ENCODE results near the gene EDARADD. TPM values are rescaled to one million over a fixed set of nuclear protein-coding genes. Genes with fewer than 3 reads are reported as not detected.

Gene EDARADD
- total RNA-seq, 2 experiments from 2014 or later, result 1.6 TPM

DNA sequence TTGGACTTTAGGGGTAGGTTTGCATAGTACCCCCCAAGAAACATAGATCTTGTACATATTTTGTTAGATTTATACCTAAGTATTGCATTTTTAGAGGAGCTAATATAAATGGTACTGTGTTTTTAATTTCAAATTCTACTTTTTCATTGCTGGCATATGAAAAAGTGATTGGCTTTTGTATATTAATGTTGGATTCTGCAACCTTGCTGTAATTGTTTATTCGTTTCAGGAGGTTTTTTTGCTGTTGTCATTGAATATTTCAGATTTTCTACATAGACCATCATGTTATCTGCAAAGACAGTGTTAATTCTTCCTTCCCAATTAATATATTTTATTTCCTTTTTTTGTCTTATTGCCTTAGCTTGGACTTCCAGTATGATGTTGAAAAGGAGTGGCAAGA lies 23.0 kb upstream of the EDARADD start:
- no peak overlapping the region for H3K4me3 Mint-ChIP-seq
- H3K27me3 Mint-ChIP-seq, result peaks cover 18% of the 10 kb centered on the region
- no peak overlapping the region for H3K27ac Mint-ChIP-seq
- DNase-seq, result no peak
- H3K4me1 Mint-ChIP-seq, result peaks cover 4% of the 10 kb centered on the region
- H3K9me3 Mint-ChIP-seq, result peaks cover 1% of the 10 kb centered on the region
- H3K36me3 Mint-ChIP-seq, result no peaks in the 10 kb centered on the region

DNA sequence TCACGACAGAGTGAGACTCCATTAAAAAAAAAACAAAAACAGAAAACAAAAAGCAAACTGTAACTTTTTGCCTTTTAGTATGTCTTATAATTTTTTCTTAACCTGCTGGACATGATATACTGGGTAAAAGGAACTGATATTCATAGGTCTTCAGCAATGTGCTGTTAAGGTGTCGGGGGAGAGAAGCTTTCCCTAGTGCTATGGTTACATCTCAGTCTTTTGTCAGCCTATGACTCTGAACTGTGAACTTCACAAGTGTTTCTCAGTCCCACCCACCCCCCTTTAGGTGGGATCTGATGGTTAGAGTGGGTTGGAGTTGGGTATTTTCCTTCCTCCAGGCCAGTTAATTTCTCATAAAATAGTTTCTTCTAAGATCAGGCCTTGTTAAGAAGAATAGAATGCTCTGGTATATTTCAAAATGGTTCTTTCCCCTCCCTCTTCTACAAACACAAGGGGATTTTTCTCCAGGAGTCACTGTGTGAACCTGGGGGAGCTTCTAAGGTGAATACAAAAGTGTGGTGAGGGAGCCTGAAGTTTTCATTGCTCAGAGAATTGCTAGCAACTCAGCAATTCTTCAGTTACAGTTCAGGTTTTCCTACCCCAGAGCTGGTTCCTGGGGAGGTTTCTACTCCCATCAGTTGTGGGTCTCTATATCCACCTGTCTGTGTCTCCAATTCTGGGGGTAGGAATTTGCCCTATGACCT lies 16.1 kb upstream of the EDARADD start:
- Mint-ChIP-seq H3K4me1 (peaks cover 7% of the 10 kb centered on the region), H3K27me3 (peaks cover 27% of the 10 kb centered on the region), H3K4me3 (no peak overlapping the region), H3K9me3 (peaks cover 11% of the 10 kb centered on the region), H3K27ac (no peak overlapping the region), H3K36me3 (no peaks in the 10 kb centered on the region)
- DNase-seq, result no peak

DNA sequence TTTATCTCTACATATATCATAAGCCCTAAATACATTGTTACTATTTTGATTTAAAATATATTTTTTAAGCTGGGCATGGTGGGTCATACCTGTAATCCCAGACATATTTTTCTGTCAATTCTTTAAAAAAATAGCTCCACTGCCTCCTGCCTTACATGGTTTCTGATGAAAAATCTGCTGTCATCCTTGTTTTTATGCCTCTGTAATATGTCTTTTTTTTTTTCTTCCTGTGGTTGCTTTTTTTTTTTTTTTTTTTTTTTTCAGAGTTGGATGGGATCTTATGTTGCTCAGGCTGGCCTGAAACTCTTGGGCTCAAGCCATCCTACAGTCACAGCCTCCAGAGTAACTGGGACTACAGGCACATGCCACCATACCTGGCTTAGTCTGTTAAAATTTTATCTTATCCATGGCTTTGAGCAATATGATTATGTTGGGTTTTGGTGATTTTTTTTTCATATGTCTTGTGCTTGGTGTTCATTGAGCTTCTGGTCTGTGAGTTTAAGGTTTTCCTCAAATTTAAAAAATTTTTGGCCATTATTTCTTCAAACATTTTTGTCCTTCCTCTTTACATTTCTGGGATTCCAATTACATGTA lies 12.4 kb upstream of the EDARADD start:
- Mint-ChIP-seq H3K27me3 (peaks cover 12% of the 10 kb centered on the region), H3K4me3 (no peak overlapping the region), H3K9me3 (peaks cover 10% of the 10 kb centered on the region)

DNA sequence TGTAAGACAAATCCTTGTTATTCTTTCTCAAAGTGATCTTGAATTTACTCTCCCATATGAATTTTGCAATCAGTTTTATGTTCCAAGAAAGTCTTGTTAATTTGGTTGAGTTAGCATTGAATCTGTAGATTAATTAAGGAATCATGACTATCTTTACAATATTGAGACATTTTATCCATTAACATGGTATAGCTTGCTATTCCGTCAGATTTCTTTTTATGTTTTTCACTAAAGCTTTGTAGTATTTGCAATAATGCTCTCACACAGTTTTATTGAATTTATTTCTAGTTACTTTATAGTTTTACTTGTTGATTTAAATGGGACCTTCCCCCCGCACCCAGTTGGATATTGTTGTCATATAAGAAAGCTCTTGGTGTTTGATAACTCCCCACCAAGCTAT lies 5.8 kb upstream of the EDARADD start:
- H3K9me3 Mint-ChIP-seq, result no peaks in the 10 kb centered on the region
- H3K27ac Mint-ChIP-seq, result no peak overlapping the region
- no peak overlapping the region for H3K4me3 Mint-ChIP-seq
- peaks cover 30% of the 10 kb centered on the region for H3K27me3 Mint-ChIP-seq
- DNase-seq, result no peak
- no peaks in the 10 kb centered on the region for H3K4me1 Mint-ChIP-seq
- H3K36me3 Mint-ChIP-seq, result no peaks in the 10 kb centered on the region

More for the DNA sequence above, 12.4 kb upstream of the EDARADD start:
- H3K36me3 Mint-ChIP-seq, result no peaks in the 10 kb centered on the region
- peaks cover 2% of the 10 kb centered on the region for H3K4me1 Mint-ChIP-seq
- no peak overlapping the region for H3K27ac Mint-ChIP-seq
- no peak for DNase-seq

DNA sequence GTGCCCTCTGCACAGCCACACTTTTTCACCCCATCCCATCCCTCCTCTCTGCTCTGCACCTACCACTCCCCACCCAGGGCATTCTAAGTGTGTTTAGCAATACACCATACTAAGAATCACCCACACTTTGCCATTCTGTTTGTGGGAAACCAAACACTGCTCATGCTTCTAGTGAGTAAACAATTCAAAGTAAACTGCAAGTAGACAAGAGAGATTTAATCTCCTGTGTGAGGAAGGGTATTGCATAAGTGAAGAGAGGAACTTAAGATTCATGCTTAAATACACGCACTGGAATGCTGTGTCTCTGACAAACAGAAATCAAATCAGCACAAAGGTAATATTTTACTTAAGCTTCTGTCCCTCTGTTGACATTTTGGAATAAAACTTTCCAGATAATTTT lies 4.8 kb upstream of the EDARADD start:
- Mint-ChIP-seq H3K4me1 (peaks cover 8% of the 10 kb centered on the region), H3K36me3 (no peaks in the 10 kb centered on the region), H3K4me3 (no peak overlapping the region), H3K27ac (no peak overlapping the region), H3K27me3 (peaks cover 39% of the 10 kb centered on the region), H3K9me3 (no peaks in the 10 kb centered on the region)
- no peak for DNase-seq

DNA sequence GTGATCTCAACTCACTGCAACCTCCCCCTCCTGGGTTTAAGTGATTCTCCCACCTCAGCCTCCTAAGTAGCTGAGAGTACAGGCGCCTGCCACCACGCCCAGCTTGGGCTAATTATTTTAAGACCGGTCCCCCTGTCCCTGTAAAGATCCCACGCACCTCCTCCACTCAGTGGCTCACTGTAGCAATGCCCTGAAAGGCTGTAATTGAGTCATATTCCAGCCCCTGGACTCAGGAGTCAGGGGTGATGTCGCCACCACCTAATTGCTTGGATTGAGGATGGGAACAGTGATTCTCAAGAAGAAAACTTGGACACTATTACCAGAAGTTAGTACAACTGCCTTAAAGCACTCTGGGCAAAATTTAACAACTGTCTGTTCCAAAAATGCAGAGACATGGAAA lies 3.1 kb upstream of the EDARADD start:
- Mint-ChIP-seq H3K27me3 (peaks cover 48% of the 10 kb centered on the region), H3K4me1 (peaks cover 14% of the 10 kb centered on the region), H3K36me3 (no peaks in the 10 kb centered on the region), H3K4me3 (no peak overlapping the region), H3K9me3 (no peaks in the 10 kb centered on the region), H3K27ac (no peak overlapping the region)
- no peak for DNase-seq

DNA sequence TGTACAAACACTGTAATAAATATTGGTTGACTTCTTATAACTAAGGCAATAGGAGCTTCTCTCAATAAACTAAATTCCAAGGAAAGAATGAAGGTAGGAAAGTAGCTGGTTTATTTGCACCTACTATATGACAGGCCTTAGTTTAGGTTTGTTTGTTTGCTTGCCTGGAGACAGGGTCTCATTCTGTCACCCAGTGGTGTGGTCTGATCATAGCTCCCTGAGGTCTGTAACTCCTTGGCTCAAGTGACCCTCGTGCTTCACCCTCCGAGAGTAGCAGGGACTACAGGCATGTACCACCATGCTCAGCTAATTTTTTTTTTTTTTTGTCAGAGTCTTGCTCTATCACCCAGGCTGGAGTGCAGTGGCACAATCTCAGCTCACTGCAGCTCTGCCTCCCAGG lies 1.9 kb upstream of the EDARADD start:
- Mint-ChIP-seq H3K4me3 (no peak overlapping the region), H3K4me1 (peaks cover 19% of the 10 kb centered on the region), H3K36me3 (no peaks in the 10 kb centered on the region), H3K27me3 (peaks cover 60% of the 10 kb centered on the region), H3K9me3 (no peaks in the 10 kb centered on the region), H3K27ac (no peak overlapping the region)
- DNase-seq, result no peak

DNA sequence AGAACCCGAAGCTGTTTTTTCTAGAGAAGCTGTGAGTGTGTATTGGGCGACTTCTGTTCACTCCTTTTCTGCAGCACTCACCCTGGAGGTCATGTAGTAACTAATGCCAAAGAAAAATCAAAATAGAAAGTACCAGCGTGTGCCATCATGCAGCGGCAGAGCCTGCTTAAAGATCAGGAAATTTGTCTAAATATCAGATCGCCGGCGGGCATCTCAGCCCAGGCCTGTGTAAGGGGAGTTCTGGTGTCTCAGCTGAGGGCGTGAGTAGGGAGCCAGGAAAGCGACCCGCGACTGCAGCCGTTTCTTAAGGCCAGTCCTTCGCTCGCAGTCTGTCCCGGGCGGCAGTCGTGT lies 768 bp downstream of the EDARADD start:
- no peak for DNase-seq
- H3K9me3 Mint-ChIP-seq, result no peaks in the 10 kb centered on the region
- H3K36me3 Mint-ChIP-seq, result no peaks in the 10 kb centered on the region
- peak overlapping the region; percentile 81 for H3K4me3 Mint-ChIP-seq
- peaks cover 77% of the 10 kb centered on the region for H3K27me3 Mint-ChIP-seq
- H3K4me1 Mint-ChIP-seq, result peaks cover 19% of the 10 kb centered on the region
- no peak overlapping the region for H3K27ac Mint-ChIP-seq

DNA sequence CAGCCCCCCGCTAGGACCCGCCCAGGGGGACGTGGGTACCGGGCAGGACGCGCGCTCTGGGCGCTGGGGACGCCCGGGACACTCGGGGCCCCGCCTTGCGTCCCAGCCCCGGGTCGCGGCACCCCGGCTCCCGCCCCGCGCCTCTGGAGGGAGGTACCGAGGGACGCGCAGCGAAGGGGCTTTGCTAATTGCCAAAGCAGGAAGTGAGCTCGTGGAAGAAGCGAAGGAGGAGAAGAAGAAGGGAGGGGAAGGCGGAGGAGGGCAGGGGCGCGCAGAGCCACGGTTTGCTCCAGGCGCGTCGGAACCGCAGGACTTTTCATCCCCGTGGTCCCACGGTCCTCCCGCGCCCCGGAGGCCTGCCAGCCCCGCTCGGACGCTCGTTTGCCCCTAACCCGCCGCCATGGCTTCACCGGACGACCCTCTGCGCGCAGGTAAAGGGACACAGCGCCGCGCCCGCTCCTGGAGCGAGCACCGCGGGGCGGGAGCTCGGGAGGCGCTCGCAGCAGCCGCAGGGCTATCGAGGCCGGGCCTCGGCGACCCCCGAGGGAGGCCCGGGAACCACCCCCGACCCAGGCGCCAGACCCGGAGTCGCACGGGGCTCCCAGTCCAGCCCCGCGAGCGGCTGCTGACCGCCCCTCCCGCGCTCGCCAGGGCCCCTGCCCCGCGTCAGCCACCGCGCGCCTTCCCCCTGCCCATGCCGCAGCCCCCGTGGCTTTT lies 1.3 kb downstream of the EDARADD start:
- Mint-ChIP-seq H3K9me3 (no peaks in the 10 kb centered on the region), H3K36me3 (no peaks in the 10 kb centered on the region), H3K27ac (no peak overlapping the region), H3K27me3 (peaks cover 78% of the 10 kb centered on the region), H3K4me1 (peaks cover 19% of the 10 kb centered on the region), H3K4me3 (peak overlapping the region; percentile 86)
- DNase-seq, result peak; percentile 57

DNA sequence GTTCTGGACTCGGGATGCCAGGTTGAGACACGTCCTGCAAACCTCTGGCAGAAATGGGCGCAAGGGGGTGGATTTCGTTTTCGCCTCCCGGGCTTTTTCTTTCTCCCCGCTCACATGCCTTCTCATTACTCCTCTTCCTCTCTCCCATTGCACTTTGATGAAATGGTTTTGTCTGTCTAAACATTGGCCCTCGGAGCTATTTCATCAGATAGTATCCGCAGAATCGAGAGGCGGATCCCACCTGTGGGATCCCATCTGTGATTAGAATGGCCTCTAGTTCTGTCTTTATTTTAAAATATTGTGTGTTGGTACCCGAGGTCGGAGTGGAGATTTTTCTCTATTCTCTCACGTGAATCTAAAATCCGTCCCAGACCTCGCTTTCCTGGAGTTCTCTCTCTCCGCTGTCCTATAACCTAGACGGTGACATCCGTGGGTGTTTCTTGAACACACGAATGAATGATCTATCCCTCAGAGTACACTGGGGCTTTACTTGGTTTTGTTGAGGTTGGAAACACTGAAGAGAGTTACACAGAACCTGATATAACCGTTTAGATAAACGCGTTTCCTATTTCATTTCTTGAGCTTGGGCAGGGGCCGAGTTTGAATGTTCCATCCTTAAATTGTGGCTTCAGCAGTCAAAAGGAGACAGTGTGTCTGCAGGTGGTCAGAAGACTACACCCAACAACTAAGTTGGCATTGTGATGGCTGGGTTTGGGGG lies 2.0 kb downstream of the EDARADD start:
- Mint-ChIP-seq H3K4me1 (peaks cover 19% of the 10 kb centered on the region), H3K27me3 (peaks cover 74% of the 10 kb centered on the region), H3K9me3 (no peaks in the 10 kb centered on the region), H3K36me3 (no peaks in the 10 kb centered on the region), H3K4me3 (peak overlapping the region; percentile 86), H3K27ac (peak overlapping the region; percentile 39)
- DNase-seq, result no peak

DNA sequence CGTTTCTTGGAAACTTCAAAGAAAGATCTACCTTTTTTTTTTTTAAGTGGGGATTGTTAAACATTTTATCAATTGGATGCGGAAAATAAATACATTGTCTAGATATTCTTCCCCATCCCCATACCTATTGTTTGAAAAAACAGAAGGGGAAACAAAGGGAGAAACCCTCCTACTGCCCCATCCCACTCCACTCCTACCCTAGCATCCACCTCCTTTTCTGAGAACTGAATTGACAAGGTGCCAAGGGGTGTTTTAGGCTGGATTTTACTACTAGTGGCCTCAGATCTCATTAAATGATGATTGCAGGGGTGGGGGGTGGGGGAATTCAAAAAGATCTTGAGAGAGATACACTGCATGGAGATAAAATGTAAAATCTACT lies 2.6 kb downstream of the EDARADD start:
- Mint-ChIP-seq H3K36me3 (no peaks in the 10 kb centered on the region), H3K27me3 (peaks cover 78% of the 10 kb centered on the region), H3K4me1 (peaks cover 19% of the 10 kb centered on the region), H3K4me3 (peak overlapping the region; percentile 86), H3K27ac (no peak overlapping the region), H3K9me3 (no peaks in the 10 kb centered on the region)
- DNase-seq, result no peak

DNA sequence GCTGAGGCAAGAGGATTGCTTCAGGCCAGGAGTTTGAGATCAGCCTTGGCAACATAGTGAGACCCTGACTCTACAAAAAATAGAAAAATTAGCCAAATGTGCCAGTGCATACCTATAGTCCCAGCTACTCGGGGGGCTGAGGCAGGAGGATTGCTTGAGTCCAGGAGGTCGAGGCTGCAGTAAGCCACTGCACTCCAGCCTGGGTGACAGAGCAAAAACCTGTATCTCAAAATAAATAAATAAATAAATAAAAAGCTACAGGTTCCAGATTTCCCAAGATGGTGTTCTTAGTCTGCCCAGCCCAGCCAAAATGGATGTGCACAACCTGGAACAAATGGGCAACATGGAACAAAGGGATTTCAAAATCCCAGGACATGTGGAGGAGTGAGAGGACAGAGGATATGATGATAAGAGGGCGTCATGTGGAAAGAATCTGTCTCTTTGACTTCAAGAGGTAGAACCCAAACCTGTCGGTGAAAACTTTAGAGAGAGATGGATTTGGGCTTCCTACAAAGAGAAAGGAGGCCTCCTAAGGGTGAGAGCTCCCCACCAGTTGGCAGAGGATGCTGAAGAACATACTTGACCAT lies 3.2 kb downstream of the EDARADD start:
- H3K27me3 Mint-ChIP-seq, result peaks cover 72% of the 10 kb centered on the region
- DNase-seq, result no peak
- no peaks in the 10 kb centered on the region for H3K9me3 Mint-ChIP-seq
- no peak overlapping the region for H3K27ac Mint-ChIP-seq
- no peak overlapping the region for H3K4me3 Mint-ChIP-seq
- H3K4me1 Mint-ChIP-seq, result peaks cover 19% of the 10 kb centered on the region
- H3K36me3 Mint-ChIP-seq, result no peaks in the 10 kb centered on the region

DNA sequence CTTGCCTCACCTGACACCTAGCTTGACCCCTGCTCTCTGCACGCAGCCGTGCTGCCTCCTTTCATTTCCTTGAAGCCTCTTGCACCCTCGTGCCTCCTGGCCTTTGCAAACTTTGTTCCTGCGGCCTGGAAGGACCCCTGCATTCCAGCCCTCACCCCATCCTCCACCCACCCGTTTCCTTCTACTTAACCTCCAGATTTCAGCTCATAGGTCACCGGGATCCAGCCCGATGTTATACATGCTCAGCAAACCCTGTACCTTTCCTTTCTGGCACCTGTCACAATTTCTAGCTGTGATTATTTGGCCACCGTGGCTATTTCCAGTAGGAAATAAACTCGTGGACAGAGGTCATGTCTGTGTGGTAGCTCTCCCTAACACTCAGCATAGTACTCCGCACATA lies 4.5 kb downstream of the EDARADD start:
- H3K4me1 Mint-ChIP-seq, result peaks cover 18% of the 10 kb centered on the region
- no peaks in the 10 kb centered on the region for H3K36me3 Mint-ChIP-seq
- no peak for DNase-seq
- no peak overlapping the region for H3K27ac Mint-ChIP-seq
- no peak overlapping the region for H3K4me3 Mint-ChIP-seq
- H3K27me3 Mint-ChIP-seq, result peaks cover 62% of the 10 kb centered on the region
- no peaks in the 10 kb centered on the region for H3K9me3 Mint-ChIP-seq

DNA sequence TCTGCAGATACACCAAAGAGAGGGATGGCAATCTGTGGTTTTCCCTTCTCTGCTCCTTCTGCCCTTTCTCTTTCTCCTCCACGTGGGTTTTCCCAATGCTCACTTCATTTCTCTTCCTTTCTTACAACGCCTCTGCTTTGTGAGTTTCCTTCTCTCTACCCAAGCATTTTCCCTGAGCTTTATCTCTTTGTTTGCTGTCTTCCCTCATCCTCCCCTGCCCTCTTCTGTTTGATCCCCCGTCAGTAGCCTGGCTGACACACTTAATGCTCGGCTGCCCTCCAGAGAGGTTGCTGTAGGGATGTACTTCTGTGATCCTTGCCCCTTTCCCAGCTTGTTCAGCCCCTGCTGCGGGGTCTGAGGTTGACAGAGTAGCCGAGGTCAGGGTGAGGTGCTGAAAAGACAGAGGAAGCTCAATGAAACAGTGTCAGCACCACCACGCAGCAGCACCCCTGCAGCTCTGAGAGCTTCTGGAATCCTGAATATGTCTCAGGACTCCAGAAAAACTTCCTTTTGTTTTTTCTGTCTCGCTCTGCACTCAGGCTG lies 6.0 kb downstream of the EDARADD start:
- Mint-ChIP-seq H3K27ac (no peak overlapping the region), H3K27me3 (peaks cover 51% of the 10 kb centered on the region), H3K4me3 (no peak overlapping the region), H3K4me1 (peaks cover 6% of the 10 kb centered on the region), H3K9me3 (no peaks in the 10 kb centered on the region), H3K36me3 (no peaks in the 10 kb centered on the region)
- no peak for DNase-seq

DNA sequence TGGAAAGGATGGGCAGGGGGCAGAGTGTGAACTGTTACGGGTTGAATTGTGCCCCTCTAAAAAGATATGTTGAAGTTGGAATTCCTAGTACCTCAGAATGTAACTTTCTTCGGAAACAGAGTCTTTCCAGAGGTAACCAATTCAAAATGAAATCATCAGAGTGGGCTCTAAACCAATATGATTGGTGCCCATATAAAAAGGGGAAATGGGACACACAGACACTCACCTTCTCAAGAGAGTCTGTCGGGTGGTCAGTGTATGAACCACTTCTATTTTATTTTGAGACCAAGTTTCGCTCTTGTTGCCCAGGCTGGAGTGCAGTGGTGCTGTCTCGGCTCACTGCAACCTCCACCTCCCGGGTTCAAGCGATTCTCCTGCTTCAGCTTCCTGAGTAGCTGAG lies 7.6 kb downstream of the EDARADD start:
- no peak for DNase-seq
- Mint-ChIP-seq H3K9me3 (no peaks in the 10 kb centered on the region), H3K4me3 (no peak overlapping the region), H3K27ac (no peak overlapping the region), H3K4me1 (no peaks in the 10 kb centered on the region), H3K36me3 (no peaks in the 10 kb centered on the region), H3K27me3 (peaks cover 43% of the 10 kb centered on the region)

Measured in activated naive CD8-positive, alpha-beta T cell treated with anti-CD3 and anti-CD28 coated beads for 36 hours (primary cell).